Measurements from ENCODE around the gene PALMD.

The PALMD gene

GRCh38 chr1:99738858-99739465, 93.0 kb downstream of the PALMD start:
- in situ Hi-C loops (cut with MboI; ENCODE audit: low sequenced_read_pairs), result no loop called here

- in situ Hi-C loops (cut with MboI; ENCODE audit: low sequenced_read_pairs), result no loop called here
These were observed 94.2 kb downstream of the PALMD start for GRCh38 chr1:99740141-99740540.

Data from HL-60/S4 treated with retinoic acid at 250 ng/mL for 4 days and 3 days (cell line).